GM23248 (cell line): ENCODE results near the gene HEG1. TPM values are rescaled to one million over a fixed set of nuclear protein-coding genes. Genes with fewer than 3 reads are reported as not detected.

Experiments used
- DNase-seq: peaks from one replicate; pipeline ENCODE4 v3.0.0-alpha.2; 2015
- H2AFZ ChIP-seq: fragments of 200-600 bp; sonication (generic); 2 replicates; pipeline ENCODE4 v1.6.1; 2016; ENCODE audit warnings: antibody characterized with exemption
- H3F3A ChIP-seq: fragments of 200-600 bp; sonication (generic); 2 replicates; pipeline ENCODE4 v1.6.1; 2016; ENCODE audit warnings: mild to moderate bottlenecking, antibody characterized with exemption, mixed run types; ENCODE audit not compliant: insufficient read depth
- H3K27ac ChIP-seq: fragments of 200-600 bp; sonication (generic); 2 replicates; pipeline ENCODE4 v1.5.1; 2016; ENCODE audit warnings: mild to moderate bottlenecking
- H3K27me3 ChIP-seq: fragments of 200-600 bp; sonication (generic); replicated peaks from 2 replicates; pipeline ENCODE4 v1.6.1; 2016; ENCODE audit warnings: mild to moderate bottlenecking; ENCODE audit not compliant: insufficient read depth
- H3K36me3 ChIP-seq: fragments of 200-600 bp; sonication (generic); 2 replicates; pipeline ENCODE4 v1.6.1; 2016; ENCODE audit warnings: low read depth, mild to moderate bottlenecking
- H3K4me1 ChIP-seq: fragments of 200-600 bp; sonication (generic); 2 replicates; pipeline ENCODE4 v1.6.1; 2016; ENCODE audit warnings: mild to moderate bottlenecking; ENCODE audit not compliant: insufficient read depth
- H3K4me2 ChIP-seq: fragments of 200-600 bp; sonication (generic); one replicate; pipeline ENCODE4 v1.6.1; 2016; ENCODE audit warnings: mild to moderate bottlenecking; ENCODE audit not compliant: unreplicated experiment
- H3K4me3 ChIP-seq: fragments of 200-600 bp; sonication (generic); 2 replicates; pipeline ENCODE4 v1.5.1; 2016; ENCODE audit warnings: mild to moderate bottlenecking
- H3K79me2 ChIP-seq: fragments of 200-600 bp; sonication (generic); 2 replicates; pipeline ENCODE4 v1.6.1; 2016; ENCODE audit warnings: mild to moderate bottlenecking; ENCODE audit not compliant: insufficient read depth
- H3K9ac ChIP-seq: fragments of 200-600 bp; sonication (generic); 2 replicates; pipeline ENCODE4 v1.6.1; 2016; ENCODE audit warnings: mild to moderate bottlenecking
- H3K9me2 ChIP-seq: fragments of 200-600 bp; sonication (generic); 2 replicates; pipeline ENCODE4 v1.6.1; 2016; ENCODE audit warnings: mixed run types, mild to moderate bottlenecking, moderate library complexity; ENCODE audit not compliant: insufficient read depth
- H3K9me3 ChIP-seq: fragments of 200-600 bp; sonication (generic); one replicate; pipeline ENCODE4 v1.6.1; 2017; ENCODE audit warnings: low read depth
- H4K20me1 ChIP-seq: fragments of 200-600 bp; sonication (generic); 2 replicates; pipeline ENCODE4 v1.6.0; 2016; ENCODE audit not compliant: insufficient read depth
- EZH2 ChIP-seq: fragments of 200-600 bp; sonication (generic); IDR thresholded peaks from 2 replicates; pipeline ENCODE4 v1.6.1; 2018; ENCODE audit warnings: antibody characterized with exemption, mild to moderate bottlenecking; ENCODE audit not compliant: insufficient read depth, poor library complexity, severe bottlenecking
- EZH2phosphoT487 ChIP-seq: fragments of 200-600 bp; sonication (generic); IDR thresholded peaks from 2 replicates; pipeline ENCODE4 v1.6.1; 2018; ENCODE audit warnings: antibody characterized with exemption, moderate library complexity, mild to moderate bottlenecking, low read depth; ENCODE audit not compliant: insufficient read depth
- WGBS, 2 experiments: methylation state at CpG; one replicate each; pipeline ENCODE4 v1.1.6; 2015 to 2017; ENCODE audit warnings: low lambda C conversion rate in 2 of 2, low coverage in 1 of 2; ENCODE audit errors: missing lambda C conversion rate in 2 of 2; 5-methylcytosine and 5-hydroxymethylcytosine counted together
- in situ Hi-C: fragments of 300-500 bp; cut with MboI; formaldehyde crosslinking; loops from 2 replicates; pipeline ENCODE4 v1.15.0; 2020
- polyA plus RNA-seq: library from polyadenylated mRNA; unstranded; fragments of >200 nt; fragmentation: Nextera tagmentation; extraction: Ambion mirVana; gene quantifications from 2 replicates; pipeline ENCODE4 v1.2.1, GENCODE V29; 2016
- total RNA-seq: library from RNA; depleted of rRNA; stranded (reverse); fragments of >200 nt; shearing (Covaris generic); gene quantifications from 2 replicates; pipeline ENCODE4 v1.2.3, GENCODE V29; 2014; rRNA removed

Gene HEG1, protein sequence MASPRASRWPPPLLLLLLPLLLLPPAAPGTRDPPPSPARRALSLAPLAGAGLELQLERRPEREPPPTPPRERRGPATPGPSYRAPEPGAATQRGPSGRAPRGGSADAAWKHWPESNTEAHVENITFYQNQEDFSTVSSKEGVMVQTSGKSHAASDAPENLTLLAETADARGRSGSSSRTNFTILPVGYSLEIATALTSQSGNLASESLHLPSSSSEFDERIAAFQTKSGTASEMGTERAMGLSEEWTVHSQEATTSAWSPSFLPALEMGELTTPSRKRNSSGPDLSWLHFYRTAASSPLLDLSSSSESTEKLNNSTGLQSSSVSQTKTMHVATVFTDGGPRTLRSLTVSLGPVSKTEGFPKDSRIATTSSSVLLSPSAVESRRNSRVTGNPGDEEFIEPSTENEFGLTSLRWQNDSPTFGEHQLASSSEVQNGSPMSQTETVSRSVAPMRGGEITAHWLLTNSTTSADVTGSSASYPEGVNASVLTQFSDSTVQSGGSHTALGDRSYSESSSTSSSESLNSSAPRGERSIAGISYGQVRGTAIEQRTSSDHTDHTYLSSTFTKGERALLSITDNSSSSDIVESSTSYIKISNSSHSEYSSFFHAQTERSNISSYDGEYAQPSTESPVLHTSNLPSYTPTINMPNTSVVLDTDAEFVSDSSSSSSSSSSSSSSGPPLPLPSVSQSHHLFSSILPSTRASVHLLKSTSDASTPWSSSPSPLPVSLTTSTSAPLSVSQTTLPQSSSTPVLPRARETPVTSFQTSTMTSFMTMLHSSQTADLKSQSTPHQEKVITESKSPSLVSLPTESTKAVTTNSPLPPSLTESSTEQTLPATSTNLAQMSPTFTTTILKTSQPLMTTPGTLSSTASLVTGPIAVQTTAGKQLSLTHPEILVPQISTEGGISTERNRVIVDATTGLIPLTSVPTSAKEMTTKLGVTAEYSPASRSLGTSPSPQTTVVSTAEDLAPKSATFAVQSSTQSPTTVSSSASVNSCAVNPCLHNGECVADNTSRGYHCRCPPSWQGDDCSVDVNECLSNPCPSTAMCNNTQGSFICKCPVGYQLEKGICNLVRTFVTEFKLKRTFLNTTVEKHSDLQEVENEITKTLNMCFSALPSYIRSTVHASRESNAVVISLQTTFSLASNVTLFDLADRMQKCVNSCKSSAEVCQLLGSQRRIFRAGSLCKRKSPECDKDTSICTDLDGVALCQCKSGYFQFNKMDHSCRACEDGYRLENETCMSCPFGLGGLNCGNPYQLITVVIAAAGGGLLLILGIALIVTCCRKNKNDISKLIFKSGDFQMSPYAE (N-terminal part only)
- total RNA-seq (116 and 137 TPM in 2 replicates), polyA plus RNA-seq (32.0 and 32.1 TPM in 2 replicates)

DNA sequence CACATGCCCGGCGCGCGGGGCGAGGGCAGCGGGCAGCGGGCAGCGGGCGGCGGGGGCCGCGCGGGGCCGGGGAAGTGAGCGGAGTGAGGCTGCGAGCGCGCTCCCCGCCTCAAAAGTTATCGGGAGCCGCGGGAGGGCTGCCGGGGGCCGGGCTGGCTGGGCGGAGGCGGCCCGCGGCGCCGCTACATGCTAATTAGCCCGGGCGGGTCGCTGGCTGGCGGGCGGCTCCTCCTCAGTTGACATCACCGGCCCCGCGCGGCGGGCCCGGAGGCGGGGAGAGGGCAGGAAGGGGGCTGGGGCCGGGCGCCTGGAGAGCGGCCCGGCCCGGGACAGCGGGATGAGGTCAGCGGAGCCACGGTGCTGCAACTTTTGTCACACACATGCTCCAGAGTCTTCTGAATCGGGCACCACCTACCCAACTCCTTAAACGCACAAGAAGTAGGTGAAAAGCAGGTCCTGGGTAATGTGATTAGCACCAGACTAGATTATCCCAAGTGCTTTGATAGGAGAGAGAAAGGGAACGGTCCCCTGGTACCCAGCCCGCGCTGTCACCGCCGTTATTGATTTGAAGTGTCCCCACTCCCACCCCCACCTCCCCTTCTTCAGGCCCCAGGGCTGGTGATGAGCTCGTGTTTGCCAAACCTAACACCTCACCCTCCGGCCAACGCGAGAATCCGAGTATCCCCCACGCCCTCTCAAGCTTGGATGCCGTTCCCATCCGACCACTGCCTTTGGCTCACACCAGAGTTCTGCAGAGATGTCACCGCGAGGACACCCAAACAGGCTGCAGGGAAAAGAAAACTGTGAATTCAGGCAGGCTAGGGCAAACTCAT is at the start of gene HEG1:
Gene HEG1, minus strand, starts transcription at position 85 of the 833 bp plus-strand sequence. CDS start 107 bp downstream, outside the sequence.
- in situ Hi-C loops = no loop called here
- H2AFZ ChIP-seq = no peak within 1 kb of the TSS
- no peaks in the 10 kb centered on the region for H3K9me2 ChIP-seq
- DNase-seq = peak; percentile 95
- TF ChIP-seq EZH2 = no peak
- TF ChIP-seq EZH2phosphoT487 = no peak
- H3K27me3 ChIP-seq = no peaks in the 10 kb centered on the region
- H3K4me3 ChIP-seq = peak within 1 kb of the TSS; percentile 89
- H3K36me3 ChIP-seq = 0 out of 2 replicates have a peak, but pooled peaks cover 3% of the 10 kb centered on the region
- 1 to 4% methylated on average over 26 to 54 of the region's 67 CpGs for WGBS, 2 experiments
- peaks cover 48% of the 10 kb centered on the region for H3K4me1 ChIP-seq
- peak within 1 kb of the TSS; percentile 96 for H3K9ac ChIP-seq
- peaks cover 47% of the 10 kb centered on the region for H3F3A ChIP-seq
- H3K9me3 ChIP-seq = no peaks in the 10 kb centered on the region
- H3K4me2 ChIP-seq = peak within 1 kb of the TSS; percentile 97
- peak within 1 kb of the TSS; percentile 98 for H3K27ac ChIP-seq
- no peaks in the 10 kb centered on the region for H4K20me1 ChIP-seq
- peaks cover 34% of the 10 kb centered on the region for H3K79me2 ChIP-seq

DNA sequence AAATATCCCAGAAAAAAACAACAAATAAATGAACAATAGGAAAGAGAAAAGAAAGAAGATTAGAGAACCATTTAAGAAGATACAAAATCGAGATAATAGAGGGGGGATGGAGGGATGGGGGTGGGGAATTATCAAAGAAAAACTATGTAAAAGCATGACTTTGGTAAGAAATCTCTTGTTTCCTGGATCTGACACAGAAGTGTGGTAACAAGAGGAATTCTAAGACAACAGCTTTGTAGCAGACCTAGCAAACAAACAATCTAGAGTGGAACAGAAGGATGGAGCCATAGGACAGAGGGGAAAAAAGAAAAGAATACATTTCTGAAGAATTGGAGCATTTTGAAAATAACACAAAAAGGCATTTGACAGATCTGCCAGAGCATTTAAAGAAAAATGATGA is 49.3 kb upstream of the HEG1 start:
- WGBS, 2 experiments = 97 to 100% methylated on average over 1 of the region's 1 CpG
- Histone ChIP-seq H3K9me2 (no peaks in the 10 kb centered on the region), H3K9me3 (no peaks in the 10 kb centered on the region), H3K79me2 (no peaks in the 10 kb centered on the region), H3F3A (peaks cover 31% of the 10 kb centered on the region), H3K9ac (no peak overlapping the region), H3K4me1 (peaks cover 33% of the 10 kb centered on the region), H3K4me3 (no peak overlapping the region), H3K4me2 (no peak overlapping the region), H2AFZ (no peak overlapping the region), H3K36me3 (no peaks in the 10 kb centered on the region), H3K27ac (no peak overlapping the region), H3K27me3 (no peaks in the 10 kb centered on the region), H4K20me1 (no peaks in the 10 kb centered on the region)
- TF ChIP-seq EZH2phosphoT487 = no peak
- TF ChIP-seq EZH2 = no peak
- DNase-seq = no peak
- in situ Hi-C loops = no loop called here

DNA sequence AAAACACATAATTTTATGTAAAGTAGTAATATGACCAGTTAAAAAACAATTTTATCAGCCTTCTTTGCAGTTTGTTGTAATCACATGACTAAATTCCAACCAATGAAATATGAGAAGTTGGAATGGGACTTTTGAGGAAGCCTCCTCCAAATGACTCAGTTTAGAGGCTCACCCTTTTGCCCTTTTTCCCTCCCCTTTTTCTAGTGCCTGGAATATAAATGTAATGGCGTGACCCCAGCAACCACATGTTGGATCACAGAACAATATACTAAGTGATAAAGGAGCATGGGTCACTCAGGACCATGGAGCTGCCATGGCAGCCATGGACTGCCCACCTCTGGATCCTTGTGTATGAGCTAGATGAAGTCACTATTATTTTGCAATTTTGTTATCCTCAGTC is 48.8 kb upstream of the HEG1 start:
- no peak overlapping the region for H3K4me3 ChIP-seq
- peaks cover 26% of the 10 kb centered on the region for H3F3A ChIP-seq
- H3K4me2 ChIP-seq = no peak overlapping the region
- no peaks in the 10 kb centered on the region for H3K79me2 ChIP-seq
- no peaks in the 10 kb centered on the region for H3K9me3 ChIP-seq
- no peaks in the 10 kb centered on the region for H3K27me3 ChIP-seq
- no peak overlapping the region for H3K27ac ChIP-seq
- peaks cover 28% of the 10 kb centered on the region for H3K4me1 ChIP-seq
- 81% methylated on average over 1 of the region's 1 CpG for WGBS, 2 experiments
- no peak overlapping the region for H2AFZ ChIP-seq
- DNase-seq = no peak
- TF ChIP-seq EZH2phosphoT487 (no peak), EZH2 (no peak)
- no peaks in the 10 kb centered on the region for H4K20me1 ChIP-seq
- no peak overlapping the region for H3K9ac ChIP-seq
- no peaks in the 10 kb centered on the region for H3K9me2 ChIP-seq
- in situ Hi-C loops = no loop called here
- H3K36me3 ChIP-seq = no peaks in the 10 kb centered on the region
